ES-I3 (cell line): ENCODE measurements around the gene CD84.
"Not testable (repeated sequence)": the region's sequence is repeated elsewhere in the genome, so short reads cannot be mapped to it uniquely, and the experiment has no call there.

Experiments used
- H3K36me3 ChIP-seq: 2 replicates; pipeline ENCODE4 v1.6.1; 2013; ENCODE audit warnings: mild to moderate bottlenecking, low read length, control low read depth, moderate library complexity; ENCODE audit not compliant: insufficient read depth
- H3K4me1 ChIP-seq: 2 replicates; pipeline ENCODE4 v1.6.1; 2013; ENCODE audit warnings: mild to moderate bottlenecking, control low read depth, low read length; ENCODE audit not compliant: insufficient read depth
- H3K9ac ChIP-seq: 2 replicates; pipeline ENCODE4 v1.6.1; 2013; ENCODE audit warnings: low read depth, mild to moderate bottlenecking, low read length, moderate library complexity
- H3K9me3 ChIP-seq: 2 replicates; pipeline ENCODE4 v1.6.1; 2013; ENCODE audit warnings: mild to moderate bottlenecking, low read length, moderate library complexity; ENCODE audit not compliant: control insufficient read depth, insufficient read depth

The CD84 gene

GRCh38 chr1:160500321-160500990 is 78.8 kb downstream of the CD84 start:
- Histone ChIP-seq H3K9me3 (no peaks in the 10 kb centered on the region), H3K36me3 (no peaks in the 10 kb centered on the region), H3K9ac (no peak overlapping the region)

GRCh38 chr1:160499631-160500030 is 79.7 kb downstream of the CD84 start:
- no peaks in the 10 kb centered on the region for H3K9me3 ChIP-seq
- no peaks in the 10 kb centered on the region for H3K4me1 ChIP-seq
- H3K9ac ChIP-seq = no peak overlapping the region
- H3K36me3 ChIP-seq = no peaks in the 10 kb centered on the region

More at GRCh38 chr1:160500321-160500990, 78.8 kb downstream of the CD84 start:
- H3K4me1 ChIP-seq = no peaks in the 10 kb centered on the region

- H3K4me1 ChIP-seq, H3K9me3 ChIP-seq, H3K36me3 ChIP-seq, H3K9ac ChIP-seq: not testable (repeated sequence)
These were observed 80.8 kb downstream of the CD84 start for GRCh38 chr1:160498301-160499065.

- Histone ChIP-seq H3K9me3 (no peaks in the 10 kb centered on the region), H3K36me3 (no peaks in the 10 kb centered on the region), H3K4me1 (no peaks in the 10 kb centered on the region), H3K9ac (no peak overlapping the region)
These were observed 83.0 kb downstream of the CD84 start for GRCh38 chr1:160496334-160496733.

- Histone ChIP-seq H3K4me1 (peaks cover 4% of the 10 kb centered on the region), H3K36me3 (no peaks in the 10 kb centered on the region)
These were observed 84.7 kb downstream of the CD84 start for GRCh38 chr1:160494620-160495019.

GRCh38 chr1:160492617-160493016 is 86.7 kb downstream of the CD84 start:
- no peaks in the 10 kb centered on the region for H3K9me3 ChIP-seq
- peaks cover 4% of the 10 kb centered on the region for H3K4me1 ChIP-seq
- no peaks in the 10 kb centered on the region for H3K36me3 ChIP-seq
- no peak overlapping the region for H3K9ac ChIP-seq

More at GRCh38 chr1:160494620-160495019, 84.7 kb downstream of the CD84 start:
- H3K9me3 ChIP-seq = no peaks in the 10 kb centered on the region
- H3K9ac ChIP-seq = no peak overlapping the region

GRCh38 chr1:160491981-160492380 is 87.3 kb downstream of the CD84 start:
- H3K9ac ChIP-seq = no peak overlapping the region
- no peaks in the 10 kb centered on the region for H3K9me3 ChIP-seq
- H3K4me1 ChIP-seq = peaks cover 4% of the 10 kb centered on the region
- no peaks in the 10 kb centered on the region for H3K36me3 ChIP-seq
